Measurements from ENCODE around the gene SLC4A4. TPM values are rescaled to one million over a fixed set of nuclear protein-coding genes. Genes with fewer than 3 reads are reported as not detected.

The SLC4A4 gene
- total RNA-seq, 1 donor from 2014 or later, result 3.2 TPM

GRCh38 chr4:71430609-71431008 is 91.8 kb downstream of the SLC4A4 start:
- Histone ChIP-seq H3K4me1 (no peaks in the 10 kb centered on the region), H3K4me3 (no peak overlapping the region), H3K27me3 (no peaks in the 10 kb centered on the region), H3K27ac (no peak overlapping the region), H3K9me3 (no peaks in the 10 kb centered on the region), H3K36me3 (no peaks in the 10 kb centered on the region)
- DNase-seq (ENCODE audit: extremely low spot score in 2 of 2), result no peak
- intact Hi-C loops (cut with DNase I), result no loop called here
- TF ChIP-seq CTCF (IDR thresholded peaks at IDR 0.05), result no peak
- TF ChIP-seq POLR2AphosphoS5 (IDR thresholded peaks at IDR 0.05; ENCODE audit: insufficient read depth in 1 of 2, low read depth in 1 of 2), result no peak
- no peak for TF ChIP-seq POLR2A (IDR thresholded peaks at IDR 0.05)

GRCh38 chr4:71440612-71441011 is 101.8 kb downstream of the SLC4A4 start:
- intact Hi-C loops (cut with DNase I), result no loop called here
- DNase-seq (ENCODE audit: extremely low spot score in 2 of 2), result no peak

DNA sequence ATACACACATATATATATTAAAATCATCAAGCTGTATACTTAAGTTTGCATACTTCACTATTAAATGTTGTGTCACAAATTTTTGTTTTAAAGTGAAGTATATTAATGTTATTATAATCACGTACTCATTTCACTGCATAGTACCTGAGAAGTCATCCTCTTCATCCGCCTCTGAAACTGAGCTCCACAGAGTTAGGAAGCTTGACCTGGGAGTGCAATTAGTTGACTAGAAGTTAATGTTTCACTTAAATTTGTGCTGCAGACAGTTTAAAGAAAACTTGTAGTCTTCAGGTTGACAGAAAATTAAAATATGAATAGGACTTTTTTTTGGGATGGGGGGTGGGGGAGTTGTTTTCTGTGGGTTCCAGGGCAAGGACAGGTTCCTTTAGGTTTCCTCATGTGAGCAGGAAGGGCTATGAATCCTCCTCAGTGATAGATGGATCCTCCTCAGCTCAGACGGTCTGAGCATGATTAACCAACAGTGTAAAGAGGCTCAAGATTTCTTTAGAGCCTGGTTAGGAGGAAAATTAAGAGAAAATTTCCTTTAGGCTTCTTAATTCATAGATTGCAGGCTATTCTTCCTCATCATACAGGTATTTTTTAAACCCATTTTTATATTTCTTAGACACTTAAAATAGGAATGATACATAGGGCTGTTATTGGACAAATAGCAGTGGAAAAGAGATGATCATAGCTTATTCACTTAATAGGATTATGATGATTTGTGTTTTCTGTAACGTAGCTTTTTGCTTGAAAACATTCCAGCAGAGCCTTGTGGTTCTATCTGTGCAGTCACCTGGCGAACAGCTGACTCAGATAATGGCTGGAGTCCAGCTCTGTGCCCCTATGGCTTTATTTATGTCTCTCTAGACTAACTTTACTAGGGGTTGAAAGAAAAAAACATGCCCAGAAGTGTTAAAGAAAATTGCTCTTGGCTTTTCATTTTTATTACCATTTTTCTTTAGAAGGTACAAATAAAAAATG is 102.7 kb downstream of the SLC4A4 start:
- Histone ChIP-seq H3K9me3 (no peaks in the 10 kb centered on the region), H3K36me3 (no peaks in the 10 kb centered on the region), H3K27me3 (no peaks in the 10 kb centered on the region), H3K4me1 (no peaks in the 10 kb centered on the region), H3K4me3 (no peak overlapping the region), H3K27ac (no peak overlapping the region)
- intact Hi-C loops (cut with DNase I), result no loop called here
- TF ChIP-seq POLR2A (IDR thresholded peaks at IDR 0.05), result no peak
- no peak for TF ChIP-seq POLR2AphosphoS5 (IDR thresholded peaks at IDR 0.05; ENCODE audit: insufficient read depth in 1 of 2, low read depth in 1 of 2)
- TF ChIP-seq CTCF (IDR thresholded peaks at IDR 0.05), result no peak
- DNase-seq (ENCODE audit: extremely low spot score in 2 of 2), result no peak

More at GRCh38 chr4:71440612-71441011, 101.8 kb downstream of the SLC4A4 start:
- no peaks in the 10 kb centered on the region for H3K4me1 ChIP-seq
- no peaks in the 10 kb centered on the region for H3K9me3 ChIP-seq
- H3K4me3 ChIP-seq, result no peak overlapping the region
- no peaks in the 10 kb centered on the region for H3K27me3 ChIP-seq
- no peaks in the 10 kb centered on the region for H3K36me3 ChIP-seq
- TF ChIP-seq CTCF (IDR thresholded peaks at IDR 0.05) (no peak), POLR2A (IDR thresholded peaks at IDR 0.05) (no peak), POLR2AphosphoS5 (IDR thresholded peaks at IDR 0.05; ENCODE audit: insufficient read depth in 1 of 2, low read depth in 1 of 2) (no peak)
- no peak overlapping the region for H3K27ac ChIP-seq

DNA sequence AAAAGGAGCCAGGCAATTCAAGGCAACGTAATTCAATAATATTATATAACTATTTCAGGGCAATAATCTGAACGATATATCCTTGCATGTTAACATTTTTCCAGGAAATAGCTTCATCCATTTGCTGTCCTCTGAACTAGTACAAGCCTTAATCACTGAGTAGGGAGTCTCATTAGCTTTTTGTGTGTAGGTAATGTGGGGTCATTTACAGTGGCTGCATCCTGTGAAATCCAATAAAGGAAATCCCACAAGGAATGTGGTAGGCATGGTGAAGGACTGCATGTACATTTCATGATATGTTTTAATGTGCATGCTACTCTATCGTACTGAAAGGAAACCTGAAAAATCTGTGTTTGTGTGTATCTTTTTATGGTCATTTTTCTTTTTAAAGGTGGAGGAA is 103.5 kb downstream of the SLC4A4 start:
- Histone ChIP-seq H3K36me3 (no peaks in the 10 kb centered on the region), H3K9me3 (no peaks in the 10 kb centered on the region), H3K27me3 (no peaks in the 10 kb centered on the region), H3K27ac (no peak overlapping the region), H3K4me3 (no peak overlapping the region), H3K4me1 (no peaks in the 10 kb centered on the region)
- intact Hi-C loops (cut with DNase I), result no loop called here
- no peak for DNase-seq (ENCODE audit: extremely low spot score in 2 of 2)
- TF ChIP-seq POLR2A (IDR thresholded peaks at IDR 0.05) (no peak), POLR2AphosphoS5 (IDR thresholded peaks at IDR 0.05; ENCODE audit: insufficient read depth in 1 of 2, low read depth in 1 of 2) (no peak), CTCF (IDR thresholded peaks at IDR 0.05) (no peak)

GRCh38 chr4:71444395-71444794 is 105.6 kb downstream of the SLC4A4 start:
- Histone ChIP-seq H3K27me3 (no peaks in the 10 kb centered on the region), H3K36me3 (no peaks in the 10 kb centered on the region), H3K9me3 (no peaks in the 10 kb centered on the region), H3K4me1 (no peaks in the 10 kb centered on the region), H3K27ac (no peak overlapping the region), H3K4me3 (no peak overlapping the region)
- TF ChIP-seq POLR2A (IDR thresholded peaks at IDR 0.05), result no peak
- TF ChIP-seq CTCF (IDR thresholded peaks at IDR 0.05), result no peak
- no peak for TF ChIP-seq POLR2AphosphoS5 (IDR thresholded peaks at IDR 0.05; ENCODE audit: insufficient read depth in 1 of 2, low read depth in 1 of 2)
- DNase-seq (ENCODE audit: extremely low spot score in 2 of 2), result no peak
- intact Hi-C loops (cut with DNase I), result no loop called here

Measured in vagina (tissue), 2 donors.